D721Med (cell line): ENCODE measurements around the gene CNPY3.
"Not testable (repeated sequence)": the region's sequence is repeated elsewhere in the genome, so short reads cannot be mapped to it uniquely, and the experiment has no call there.

Source experiments
- DNase-seq: peaks from one replicate; pipeline ENCODE4 v3.0.0; 2011; ENCODE audit warnings: low spot score; ENCODE audit not compliant: insufficient read length
- FAIRE-seq: peaks from 2 replicates; lab custom pipeline; 2011; peaks lifted over from hg19 to GRCh38; lab: Jason Lieb, UNC
- CTCF ChIP-seq: IDR thresholded peaks from 2 replicates; pipeline ENCODE4 v1.5.1; 2012; ENCODE audit warnings: mild to moderate bottlenecking, control low read depth; ENCODE audit not compliant: insufficient read depth; ENCODE audit errors: missing control alignments

The CNPY3 gene

GRCh38 chr6:42928986-42929820 is at the start of gene CNPY3:
Gene CNPY3 (plus strand): TSS chr6:42929480. CDS start chr6:42929571, 91 bp downstream.
- DNase-seq, result peak; percentile 74
- TF ChIP-seq CTCF, result no peak
- no peak for FAIRE-seq

- FAIRE-seq, DNase-seq: not testable (repeated sequence)
Observed at GRCh38 chr6:42880240-42880817, 49.0 kb upstream of the CNPY3 start.

GRCh38 chr6:42880871-42881270 is 48.4 kb upstream of the CNPY3 start:
- not testable (repeated sequence) for FAIRE-seq, DNase-seq
- peak; percentile 2 for TF ChIP-seq CTCF

- FAIRE-seq, result no peak
- TF ChIP-seq CTCF, result no peak
- no peak for DNase-seq
Observed at GRCh38 chr6:42885702-42886101, 43.6 kb upstream of the CNPY3 start.

GRCh38 chr6:42888201-42888600 is 41.1 kb upstream of the CNPY3 start:
- not testable (repeated sequence) for FAIRE-seq, DNase-seq

DNA sequence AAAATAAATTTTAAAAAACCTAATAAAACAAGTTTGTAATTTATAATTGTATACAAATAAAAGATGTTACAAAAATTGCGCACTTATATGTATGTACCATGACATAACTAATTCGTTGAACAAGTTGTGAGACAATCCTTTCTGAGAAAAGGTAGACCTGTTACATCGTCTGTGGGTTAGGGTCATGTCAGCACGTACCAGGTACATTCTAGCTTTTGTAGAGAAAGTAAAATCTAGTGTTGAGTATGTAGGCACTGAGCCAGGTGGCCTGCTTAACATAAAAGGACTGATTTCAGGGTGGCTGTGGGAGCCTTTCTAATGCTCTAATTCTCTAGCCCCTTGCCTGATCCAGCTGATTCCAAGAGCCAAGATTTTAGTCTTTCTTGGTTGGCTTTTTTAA is 39.5 kb upstream of the CNPY3 start:
- no peak for FAIRE-seq
- no peak for DNase-seq
- TF ChIP-seq CTCF, result no peak

DNA sequence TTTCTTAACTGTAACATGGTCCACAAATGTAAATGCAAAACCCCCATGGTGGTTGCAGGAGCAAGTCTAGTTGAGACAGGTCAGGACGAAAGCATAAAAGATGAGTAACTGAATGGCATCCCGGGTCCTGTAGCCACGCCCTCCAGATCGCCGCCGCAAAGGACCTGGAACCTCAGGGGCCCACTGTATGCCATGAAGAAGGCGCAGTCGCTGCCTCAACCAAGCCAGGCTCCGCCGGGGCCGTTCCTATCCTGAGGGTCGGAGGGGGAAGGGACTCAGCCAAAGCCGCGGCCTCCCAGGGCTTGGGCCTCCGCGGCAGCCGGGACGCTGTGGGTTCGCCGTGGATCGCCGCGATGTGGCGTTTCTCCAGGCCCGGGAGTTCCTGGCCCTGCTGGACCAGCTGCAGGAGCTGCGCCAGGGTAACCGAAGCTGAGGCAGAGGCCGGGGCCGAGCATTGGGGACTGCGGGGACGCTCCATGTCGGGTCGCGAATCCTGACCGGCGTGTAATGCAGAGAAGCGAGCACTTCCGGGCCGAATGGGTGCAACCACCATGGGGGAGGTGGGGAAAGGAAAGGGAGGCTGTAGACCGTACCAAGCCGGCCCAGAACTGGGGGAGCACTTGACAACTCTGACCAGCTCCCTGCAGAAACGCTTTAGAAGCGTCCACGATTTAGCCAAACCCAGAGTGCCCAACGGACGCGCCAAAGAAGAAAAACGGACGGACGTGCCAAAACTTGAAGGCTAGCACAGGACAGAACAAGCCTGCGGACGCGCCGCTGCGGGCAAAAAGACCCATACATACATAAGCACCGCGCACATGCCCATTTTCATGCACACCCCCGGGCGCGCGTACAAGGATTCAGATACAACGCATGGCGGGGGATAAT is 38.7 kb upstream of the CNPY3 start:
- no peak for TF ChIP-seq CTCF
- FAIRE-seq, result no peak

More for the DNA sequence above, 38.7 kb upstream of the CNPY3 start:
- DNase-seq, result peak; percentile 88
